K562 (cell line): ENCODE results near the gene SLC40A1. TPM values are rescaled to one million over a fixed set of nuclear protein-coding genes. Genes with fewer than 3 reads are reported as not detected.

Source experiments
- BACH1 ChIP-seq: fragments of 200-800 bp; sonication (Bioruptor generic); IDR thresholded peaks from 2 replicates; pipeline ENCODE4 v1.6.1; 2016; ENCODE audit warnings: missing genetic modification characterization, missing compliant biosample characterization
- CBX8 ChIP-seq: fragments of 200-600 bp; sonication (generic); IDR thresholded peaks from 2 replicates; pipeline ENCODE4 v1.6.1; 2012; ENCODE audit warnings: borderline replicate concordance, mixed run types, low read depth, mild to moderate bottlenecking, moderate library complexity, mixed read lengths, low read length, control low read depth, inconsistent platforms; ENCODE audit not compliant: poor library complexity, severe bottlenecking; ENCODE audit errors: extremely low read depth
- MAFG ChIP-seq: fragments of 450-650 bp; conservative IDR thresholded peaks from 2 replicates; pipeline ENCODE4 v1.6.1; 2016; ENCODE audit warnings: missing genetic modification characterization, missing compliant biosample characterization
- SAP30 ChIP-seq: fragments of 200-600 bp; sonication (generic); IDR thresholded peaks from 2 replicates; pipeline ENCODE4 v1.6.1; 2012; ENCODE audit warnings: borderline replicate concordance, low read depth, mild to moderate bottlenecking, moderate library complexity, low read length, control low read depth, inconsistent platforms; ENCODE audit not compliant: insufficient read depth, poor library complexity, severe bottlenecking
- SMARCA4 ChIP-seq: fragments of 450-650 bp; IDR thresholded peaks from 2 replicates; pipeline ENCODE4 v1.6.1; 2016
- SMARCC2 ChIP-seq: fragments of 450-650 bp; IDR thresholded peaks from 2 replicates; pipeline ENCODE4 v1.6.1; 2017; ENCODE audit warnings: antibody characterized with exemption, moderate library complexity, mild to moderate bottlenecking, low read depth
- SMARCE1 ChIP-seq: fragments of 450-650 bp; IDR thresholded peaks from 2 replicates; pipeline ENCODE4 v1.7.1; 2016; ENCODE audit warnings: mild to moderate bottlenecking
- ZNF41 ChIP-seq: fragments of 250-450 bp; sonication (Bioruptor Pico); conservative IDR thresholded peaks from 2 replicates; pipeline ENCODE4 v1.4.0; 2020; ENCODE audit warnings: mild to moderate bottlenecking
- ZNF592 ChIP-seq: fragments of 450-650 bp; IDR thresholded peaks from 2 replicates; pipeline ENCODE4 v1.6.1; 2017; ENCODE audit warnings: antibody characterized with exemption, mild to moderate bottlenecking
- polyA plus RNA-seq, 8 experiments: library from polyadenylated mRNA; depleted of rRNA in 4 of 8; stranded (reverse) in 5 of 8; unstranded in 3 of 8; fragments of >200 nt; fragmentation: Nextera tagmentation in 2 of 8; fragmentation: Illumina TruSeq in 1 of 8; extraction: Ambion mirVana in 2 of 8; extraction: Trizol in 1 of 8; gene quantifications; 2 replicates each; pipeline versions ENCODE4 v1.2.1 to v1.2.3, GENCODE V29; 2011 to 2014; ENCODE audit warnings: inconsistent platforms in 1 of 8, missing spikeins in 1 of 8
- total RNA-seq, 7 experiments: library from RNA; depleted of rRNA in 6 of 7; stranded (reverse); fragments of >200 nt in 6 of 7; fragmentation: Illumina TruSeq in 2 of 7; extraction: Trizol in 2 of 7; gene quantifications; 2 replicates each; pipeline versions ENCODE4 v1.2.1 to v1.2.3, GENCODE V29; 2011 to 2021; ENCODE audit warnings: low replicate concordance in 1 of 7

Gene SLC40A1
- total and polyA plus RNA-seq, 9 of the 15 experiments (the other 6 are each of a cell fraction or from before 2014, with no cell fraction given), result 42.2 to 95.9 (median 54.9) TPM

- 0 out of 2 replicates have a peak, but pooled peaks have one; percentile 62 for TF ChIP-seq ZNF592
- peak; percentile 96 for TF ChIP-seq MAFG (tag)
- no peak for TF ChIP-seq CBX8
- TF ChIP-seq SMARCA4, result peak; percentile 57
- TF ChIP-seq ZNF41 (CRISPR knock-in tag), result no peak
- TF ChIP-seq SMARCC2, result no peak
- TF ChIP-seq BACH1 (tag), result peak; percentile 88
- TF ChIP-seq SAP30, result no peak
- TF ChIP-seq SMARCE1, result 0 out of 2 replicates have a peak, but pooled peaks have one; percentile 15
Measured at GRCh38 chr2:189548666-189549448, 31.7 kb downstream of the SLC40A1 start (continued).
